Measurements from ENCODE around the gene MYO5A. TPM values are rescaled to one million over a fixed set of nuclear protein-coding genes. Genes with fewer than 3 reads are reported as not detected.

MYO5A gene
- total and polyA plus RNA-seq, 2 donors (not counting 1 experiment from before 2014, with no cell fraction given) = 32.9 to 41.9 TPM

DNA sequence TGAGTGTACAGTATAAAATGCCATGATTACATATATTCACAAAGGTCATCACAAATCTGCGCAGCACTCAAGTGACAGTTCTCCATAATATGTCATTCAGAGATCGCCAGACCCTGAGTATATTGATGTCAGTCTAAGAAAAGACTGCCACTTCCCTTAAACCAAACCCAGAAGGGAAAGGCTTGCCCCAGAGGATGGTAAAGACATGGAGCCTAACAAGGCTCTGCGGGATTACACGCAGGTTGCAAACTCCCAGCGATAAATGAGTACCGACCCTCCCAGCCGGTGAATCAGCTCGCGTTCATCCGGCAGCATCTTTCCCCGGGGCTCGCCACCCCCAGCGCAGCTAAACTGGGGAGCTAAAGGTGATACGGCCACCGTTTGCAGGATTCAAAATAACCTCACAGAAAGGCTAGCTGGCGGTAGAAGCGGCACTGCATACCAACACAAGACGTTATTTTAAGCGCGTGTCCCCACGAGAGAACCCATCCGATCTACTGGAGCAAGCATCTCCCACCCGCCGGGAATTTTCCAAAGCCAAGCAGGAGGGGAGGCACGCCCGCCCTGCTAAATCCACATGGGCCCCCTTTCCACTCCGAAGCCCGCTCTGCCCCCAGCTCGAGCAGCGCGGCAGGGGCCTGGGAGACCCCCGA lies 643 bp downstream of the MYO5A start:
- Histone ChIP-seq H3K36me3 (ENCODE audit: control insufficient read depth, insufficient read depth, low read length) (no peaks in the 10 kb centered on the region), H3K9me3 (ENCODE audit: control insufficient read depth, insufficient read depth, low read depth, low read length) (no peaks in the 10 kb centered on the region), H3K4me1 (ENCODE audit: control insufficient read depth, extremely low read depth, insufficient read depth, low read length) (no peaks in the 10 kb centered on the region), H4K20me1 (ENCODE audit: control insufficient read depth, extremely low read depth, insufficient read depth, low read length) (no peaks in the 10 kb centered on the region), H3K79me2 (ENCODE audit: control insufficient read depth, insufficient read depth, low read length) (peaks cover 27% of the 10 kb centered on the region), H3K4me3 (replicated peaks in 1 of 4; ENCODE audit: control extremely low read depth in 1 of 4, insufficient read depth in 1 of 4, low read depth in 3 of 4, low read length in 4 of 4) (peak overlapping the region; percentile 79 to 90 (median 80)), H3K4me2 (ENCODE audit: extremely low read depth, insufficient read depth, low read length) (peak overlapping the region; percentile 61), H3K27me3 (ENCODE audit: control insufficient read depth, insufficient read depth, low read length) (no peaks in the 10 kb centered on the region), H3K9ac (ENCODE audit: insufficient read depth, low read length) (peak overlapping the region; percentile 65), H3K27ac (ENCODE audit: insufficient read depth, low read length) (peak overlapping the region; percentile 53), H2AFZ (ENCODE audit: low read length) (peak overlapping the region; percentile 73)
- no peak for TF ChIP-seq EZH2 (IDR thresholded peaks at IDR 0.05; ENCODE audit: low read length, missing control alignments)
- TF ChIP-seq, protein P1, sequence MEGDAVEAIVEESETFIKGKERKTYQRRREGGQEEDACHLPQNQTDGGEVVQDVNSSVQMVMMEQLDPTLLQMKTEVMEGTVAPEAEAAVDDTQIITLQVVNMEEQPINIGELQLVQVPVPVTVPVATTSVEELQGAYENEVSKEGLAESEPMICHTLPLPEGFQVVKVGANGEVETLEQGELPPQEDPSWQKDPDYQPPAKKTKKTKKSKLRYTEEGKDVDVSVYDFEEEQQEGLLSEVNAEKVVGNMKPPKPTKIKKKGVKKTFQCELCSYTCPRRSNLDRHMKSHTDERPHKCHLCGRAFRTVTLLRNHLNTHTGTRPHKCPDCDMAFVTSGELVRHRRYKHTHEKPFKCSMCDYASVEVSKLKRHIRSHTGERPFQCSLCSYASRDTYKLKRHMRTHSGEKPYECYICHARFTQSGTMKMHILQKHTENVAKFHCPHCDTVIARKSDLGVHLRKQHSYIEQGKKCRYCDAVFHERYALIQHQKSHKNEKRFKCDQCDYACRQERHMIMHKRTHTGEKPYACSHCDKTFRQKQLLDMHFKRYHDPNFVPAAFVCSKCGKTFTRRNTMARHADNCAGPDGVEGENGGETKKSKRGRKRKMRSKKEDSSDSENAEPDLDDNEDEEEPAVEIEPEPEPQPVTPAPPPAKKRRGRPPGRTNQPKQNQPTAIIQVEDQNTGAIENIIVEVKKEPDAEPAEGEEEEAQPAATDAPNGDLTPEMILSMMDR (conservative IDR thresholded peaks at IDR 0.05 in 1 of 2, IDR thresholded peaks at IDR 0.05 in 1 of 2; ENCODE audit: low read depth in 1 of 2, low read length in 2 of 2) = no peak
- peak; percentile 28 to 35 for DNase-seq (ENCODE audit: low read depth in 2 of 2)

DNA sequence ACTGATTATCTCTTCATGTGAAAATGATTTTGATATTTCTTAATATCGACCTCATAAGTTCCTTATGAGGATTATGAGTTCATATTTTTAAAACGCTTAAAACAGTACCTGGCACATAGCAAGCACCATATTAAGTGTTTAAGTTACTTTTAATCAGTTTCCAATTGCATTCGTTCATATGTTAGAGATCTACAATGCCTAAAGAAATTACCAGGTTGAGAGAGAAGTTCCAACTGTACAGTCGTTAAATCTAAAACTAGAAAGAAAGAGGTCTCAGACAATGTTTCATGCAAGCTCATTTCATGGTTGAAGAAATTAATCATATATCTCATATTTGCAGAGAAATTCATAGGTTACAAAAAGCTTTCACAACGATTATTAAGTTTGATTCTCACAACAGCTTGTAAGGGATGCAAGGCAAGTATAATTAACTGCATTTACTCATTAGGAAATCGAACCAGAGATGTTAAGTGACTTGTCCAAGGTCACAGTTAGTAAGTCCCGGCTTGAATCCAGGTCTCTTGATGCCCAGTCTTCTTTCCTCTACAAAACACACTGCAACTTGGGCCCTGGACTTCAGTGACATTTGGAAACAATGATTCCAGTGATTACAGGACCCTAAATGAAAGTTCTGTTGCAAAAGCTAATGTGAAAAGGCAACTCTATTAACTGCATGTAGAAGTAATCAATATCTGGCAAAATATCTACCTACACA lies 1.3 kb downstream of the MYO5A start:
- H3K4me2 ChIP-seq (ENCODE audit: extremely low read depth, insufficient read depth, low read length) = peak overlapping the region; percentile 61
- H3K4me3 ChIP-seq (replicated peaks in 1 of 4; ENCODE audit: control extremely low read depth in 1 of 4, insufficient read depth in 1 of 4, low read depth in 3 of 4, low read length in 4 of 4) = peak overlapping the region; percentile 79 to 90 (median 80)
- no peak for TF ChIP-seq EZH2 (IDR thresholded peaks at IDR 0.05; ENCODE audit: low read length, missing control alignments)
- TF ChIP-seq, protein P1 (conservative IDR thresholded peaks at IDR 0.05 in 1 of 2, IDR thresholded peaks at IDR 0.05 in 1 of 2; ENCODE audit: low read depth in 1 of 2, low read length in 2 of 2) = no peak
- H3K4me1 ChIP-seq (ENCODE audit: control insufficient read depth, extremely low read depth, insufficient read depth, low read length) = no peaks in the 10 kb centered on the region
- H3K36me3 ChIP-seq (ENCODE audit: control insufficient read depth, insufficient read depth, low read length) = no peaks in the 10 kb centered on the region
- DNase-seq (ENCODE audit: low read depth in 2 of 2) = no peak
- no peaks in the 10 kb centered on the region for H3K9me3 ChIP-seq (ENCODE audit: control insufficient read depth, insufficient read depth, low read depth, low read length)
- H3K79me2 ChIP-seq (ENCODE audit: control insufficient read depth, insufficient read depth, low read length) = peaks cover 30% of the 10 kb centered on the region
- H3K27ac ChIP-seq (ENCODE audit: insufficient read depth, low read length) = no peak overlapping the region
- H3K9ac ChIP-seq (ENCODE audit: insufficient read depth, low read length) = no peak overlapping the region
- no peaks in the 10 kb centered on the region for H3K27me3 ChIP-seq (ENCODE audit: control insufficient read depth, insufficient read depth, low read length)
- no peak overlapping the region for H2AFZ ChIP-seq (ENCODE audit: low read length)
- H4K20me1 ChIP-seq (ENCODE audit: control insufficient read depth, extremely low read depth, insufficient read depth, low read length) = no peaks in the 10 kb centered on the region

DNA sequence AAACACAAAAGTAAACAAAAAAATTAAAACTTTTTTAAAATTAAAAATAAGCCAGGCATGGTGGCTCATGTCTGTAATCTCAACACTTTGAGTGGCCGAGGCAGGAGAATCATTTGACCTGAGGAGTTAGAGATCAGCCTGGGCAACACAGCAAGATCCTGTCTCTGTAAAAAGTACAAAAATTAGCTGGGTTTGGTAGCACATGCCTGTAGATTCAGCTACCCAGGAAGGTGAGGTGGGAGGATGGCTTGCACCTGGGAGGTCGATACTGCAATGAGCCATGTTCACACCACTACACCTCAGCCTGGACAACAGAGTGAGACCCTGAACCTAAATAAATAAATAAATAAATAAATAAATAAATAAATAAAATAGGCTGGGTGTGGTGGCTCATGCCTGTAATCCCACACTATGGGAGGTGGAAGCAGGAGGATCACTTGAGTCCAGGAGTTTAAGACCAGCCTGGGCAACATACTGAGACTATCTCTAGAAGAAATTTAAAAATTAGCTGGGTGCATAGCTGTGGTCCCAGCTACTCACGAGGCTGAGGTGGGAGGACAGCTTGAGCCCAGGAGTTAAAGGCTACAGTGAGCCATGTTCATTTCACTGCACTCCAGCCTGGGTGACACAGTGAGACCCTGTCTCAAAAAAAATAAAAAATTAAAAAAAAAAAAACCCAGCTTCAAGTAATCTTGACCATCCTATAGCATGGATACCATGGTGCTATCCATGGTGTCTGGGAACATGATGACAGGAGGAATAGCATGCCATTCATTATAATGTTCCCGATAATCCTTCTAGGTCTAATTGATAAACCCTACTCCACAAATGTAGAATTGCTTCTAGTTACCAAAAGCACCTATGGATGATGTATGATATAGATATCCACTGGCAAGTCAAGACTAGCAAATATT lies 4.2 kb downstream of the MYO5A start:
- Histone ChIP-seq H4K20me1 (ENCODE audit: control insufficient read depth, extremely low read depth, insufficient read depth, low read length) (no peaks in the 10 kb centered on the region), H3K79me2 (ENCODE audit: control insufficient read depth, insufficient read depth, low read length) (peaks cover 50% of the 10 kb centered on the region), H3K36me3 (ENCODE audit: control insufficient read depth, insufficient read depth, low read length) (no peaks in the 10 kb centered on the region), H3K4me1 (ENCODE audit: control insufficient read depth, extremely low read depth, insufficient read depth, low read length) (no peaks in the 10 kb centered on the region), H3K4me2 (ENCODE audit: extremely low read depth, insufficient read depth, low read length) (no peak overlapping the region), H2AFZ (ENCODE audit: low read length) (no peak overlapping the region), H3K27me3 (ENCODE audit: control insufficient read depth, insufficient read depth, low read length) (no peaks in the 10 kb centered on the region), H3K9me3 (ENCODE audit: control insufficient read depth, insufficient read depth, low read depth, low read length) (no peaks in the 10 kb centered on the region), H3K4me3 (replicated peaks in 1 of 4; ENCODE audit: control extremely low read depth in 1 of 4, insufficient read depth in 1 of 4, low read depth in 3 of 4, low read length in 4 of 4) (no peak overlapping the region), H3K27ac (ENCODE audit: insufficient read depth, low read length) (no peak overlapping the region), H3K9ac (ENCODE audit: insufficient read depth, low read length) (no peak overlapping the region)
- DNase-seq (ENCODE audit: low read depth in 2 of 2) = no peak
- TF ChIP-seq, protein P1 (conservative IDR thresholded peaks at IDR 0.05 in 1 of 2, IDR thresholded peaks at IDR 0.05 in 1 of 2; ENCODE audit: low read depth in 1 of 2, low read length in 2 of 2) = no peak
- no peak for TF ChIP-seq EZH2 (IDR thresholded peaks at IDR 0.05; ENCODE audit: low read length, missing control alignments)

Measured in fibroblast of lung (primary cell).